GM12878 (cell line): ENCODE measurements around the gene HPSE2. TPM values are rescaled to one million over a fixed set of nuclear protein-coding genes. Genes with fewer than 3 reads are reported as not detected.

ENCODE experiments used
- ATAC-seq: fragments of 200-7000 bp; cut with Tn5 transposase; 3 replicates; pipeline ENCODE4 v1.9.1; 2020; ENCODE audit warnings: mild to moderate bottlenecking, moderate library complexity
- BruUV-seq: library from RNA; stranded (reverse); fragments of 400-500 nt; replicated peaks from 2 replicates; lab custom pipeline; 2021; lab: Mats Ljungman, UMichigan
- CTCF ChIA-PET: fragments of 300-600 bp; sonication (Branson Sonifier 250); formaldehyde crosslinking; extraction: SDS; loops from one replicate; lab custom pipeline; 2021; ENCODE audit warnings: inconsistent platforms; lab: Yijun Ruan, JAX
- POLR2A ChIA-PET: fragments of 350-600 bp; formaldehyde crosslinking; extraction: SDS; loops from one replicate; lab custom pipeline; 2021; ENCODE audit warnings: inconsistent platforms; lab: Charles Lee
- RAD21 ChIA-PET: fragments of 300-600 bp; sonication (Branson Sonifier 250); formaldehyde crosslinking; loops from one replicate; lab custom pipeline; 2023; ENCODE audit warnings: antibody characterized with exemption; ENCODE audit not compliant: unreplicated experiment; lab: Charles Lee
- SMC1A ChIA-PET: fragments of 300-600 bp; sonication (Branson Sonifier 250); formaldehyde crosslinking; loops from one replicate; lab custom pipeline; 2023; ENCODE audit not compliant: unreplicated experiment, uncharacterized antibody; lab: Charles Lee
- DNase-seq: peaks from one replicate; pipeline ENCODE4 v3.0.0-alpha.2; 2011; ENCODE audit warnings: low read depth, low spot score
- FAIRE-seq: peaks from 3 replicates; lab custom pipeline; 2011; peaks lifted over from hg19 to GRCh38; lab: Jason Lieb, UNC
- H2AFZ ChIP-seq: 2 replicates; pipeline ENCODE4 v1.6.0; 2011; ENCODE audit warnings: low read depth, low read length, control low read depth; ENCODE audit not compliant: control insufficient read depth
- H3K27ac ChIP-seq: 2 replicates; pipeline ENCODE4 v1.5.1; 2011; ENCODE audit warnings: control low read depth; ENCODE audit not compliant: control insufficient read depth, insufficient read depth
- H3K27me3 ChIP-seq, 2 experiments: replicated peaks in 1 of 2; 2 replicates each; pipeline versions ENCODE4 v1.6.0 to v1.6.1; 2011; ENCODE audit warnings: low read length in 1 of 2; ENCODE audit not compliant: control insufficient read depth in 2 of 2, insufficient read depth in 2 of 2
- H3K36me3 ChIP-seq, 2 experiments: 2 replicates each; pipeline ENCODE4 v1.5.1; 2011; ENCODE audit warnings: low read length in 1 of 2; ENCODE audit not compliant: control insufficient read depth in 2 of 2, insufficient read depth in 2 of 2
- H3K4me1 ChIP-seq: 2 replicates; pipeline ENCODE4 v1.6.1; 2011; ENCODE audit warnings: mild to moderate bottlenecking, low read length, moderate library complexity, mixed read lengths; ENCODE audit not compliant: control insufficient read depth, insufficient read depth
- H3K4me2 ChIP-seq: 2 replicates; pipeline ENCODE4 v1.6.0; 2011; ENCODE audit warnings: control low read depth; ENCODE audit not compliant: control insufficient read depth, insufficient read depth
- H3K4me3 ChIP-seq: fragments of 200-600 bp; sonication (generic); 2 replicates; pipeline ENCODE4 v1.5.1; 2016
- H3K79me2 ChIP-seq: 2 replicates; pipeline ENCODE4 v1.6.0; 2011; ENCODE audit warnings: low read length; ENCODE audit not compliant: control insufficient read depth, insufficient read depth
- H3K9ac ChIP-seq: 2 replicates; pipeline ENCODE4 v1.8.0; 2011; ENCODE audit warnings: low read length, control low read depth, mixed read lengths; ENCODE audit not compliant: control insufficient read depth, insufficient read depth
- H3K9me3 ChIP-seq: replicated peaks from 3 replicates; pipeline ENCODE4 v1.5.1; 2011; ENCODE audit warnings: mild to moderate bottlenecking, low read length; ENCODE audit not compliant: control insufficient read depth, insufficient read depth
- H4K20me1 ChIP-seq: 2 replicates; pipeline ENCODE4 v1.6.0; 2011; ENCODE audit not compliant: control insufficient read depth, insufficient read depth
- BACH1 ChIP-seq: fragments of 450-650 bp; IDR thresholded peaks from 2 replicates; pipeline ENCODE4 v1.6.1; 2017; ENCODE audit warnings: mild to moderate bottlenecking, borderline replicate concordance
- BCL11A ChIP-seq: IDR thresholded peaks from 2 replicates; pipeline ENCODE4 v1.6.1; 2011; ENCODE audit warnings: low read depth, low read length
- CBX3 ChIP-seq: fragments of 200-600 bp; sonication (generic); IDR thresholded peaks from 2 replicates; pipeline ENCODE4 v1.6.1; 2016; ENCODE audit warnings: low read depth, borderline replicate concordance
- MTA2 ChIP-seq: fragments of 450-650 bp; IDR thresholded peaks from 2 replicates; pipeline ENCODE4 v1.6.1; 2016; ENCODE audit warnings: low read depth, mild to moderate bottlenecking, moderate library complexity
- NFYA ChIP-seq: IDR thresholded peaks from 2 replicates; pipeline ENCODE4 v1.6.1; 2011; ENCODE audit warnings: low read depth, mild to moderate bottlenecking, low read length, improper control_type of control experiment, borderline replicate concordance
- NRF1 ChIP-seq: conservative IDR thresholded peaks from 2 replicates; pipeline ENCODE4 v1.6.1; 2011; ENCODE audit warnings: mild to moderate bottlenecking, low read depth, low read length, improper control_type of control experiment
- POLR2A ChIP-seq: IDR thresholded peaks from 2 replicates; pipeline ENCODE4 v1.6.1; 2011; ENCODE audit warnings: low read depth, mild to moderate bottlenecking, low read length
- RAD51 ChIP-seq: fragments of 450-650 bp; IDR thresholded peaks from 2 replicates; pipeline ENCODE4 v1.6.1; 2016; ENCODE audit warnings: moderate library complexity, mild to moderate bottlenecking, inconsistent platforms
- RB1 ChIP-seq: fragments of 450-650 bp; formaldehyde crosslinking; IDR thresholded peaks from 2 replicates; pipeline ENCODE4 v1.6.1; 2017; ENCODE audit warnings: mild to moderate bottlenecking, borderline replicate concordance
- RCOR1 ChIP-seq: conservative IDR thresholded peaks from 2 replicates; pipeline ENCODE4 v1.6.1; 2012; ENCODE audit warnings: low read depth, low read length, improper control_type of control experiment
- SIX5 ChIP-seq: IDR thresholded peaks from 2 replicates; pipeline ENCODE4 v1.6.1; 2011; ENCODE audit warnings: mild to moderate bottlenecking, low read depth, low read length, moderate library complexity; ENCODE audit not compliant: severe bottlenecking
- SMAD5 ChIP-seq: IDR thresholded peaks from 2 replicates; pipeline ENCODE4 v1.6.1; 2016; ENCODE audit warnings: antibody characterized with exemption, low read depth
- SMARCA5 ChIP-seq: fragments of 450-650 bp; IDR thresholded peaks from 2 replicates; pipeline ENCODE4 v1.6.1; 2017; ENCODE audit warnings: mild to moderate bottlenecking
- SUPT20H ChIP-seq: IDR thresholded peaks from 2 replicates; pipeline ENCODE4 v1.6.1; 2011; ENCODE audit warnings: low read depth, mild to moderate bottlenecking, low read length, moderate library complexity, borderline replicate concordance; ENCODE audit not compliant: control insufficient read depth
- in situ Hi-C: fragments of 300-500 bp; cut with MboI; formaldehyde crosslinking; loops from 9 replicates; pipeline ENCODE4 v1.14.3; 2018; ENCODE audit warnings: mixed read lengths
- intact Hi-C: fragments of 100-400 bp; cut with micrococcal nuclease; formaldehyde crosslinking; loops from one replicate; pipeline ENCODE4 v1.14.2; 2022; ENCODE audit not compliant: unreplicated experiment
- polyA plus RNA-seq, 11 experiments: library from polyadenylated mRNA; depleted of rRNA in 4 of 11; unstranded in 6 of 11; stranded (reverse) in 5 of 11; fragments of >200 nt; fragmentation: Nextera tagmentation in 4 of 11; fragmentation: Illumina TruSeq in 1 of 11; extraction: Ambion mirVana in 4 of 11; extraction: Trizol in 1 of 11; gene quantifications; 1 replicate in 1 of 11; 2 replicates in 10 of 11; pipeline versions ENCODE4 v1.2.1 to v1.2.3, GENCODE V29; 2011 to 2016; ENCODE audit warnings: inconsistent platforms in 2 of 11, missing spikeins in 2 of 11, low read depth in 1 of 11
- total RNA-seq, 4 experiments: library from RNA; depleted of rRNA in 3 of 4; stranded (reverse); fragments of >200 nt in 3 of 4; fragmentation: Illumina TruSeq in 1 of 4; extraction: Trizol in 1 of 4; gene quantifications; 2 replicates each; pipeline versions ENCODE4 v1.2.1 to v1.2.3, GENCODE V29; 2013 to 2021
- TF ChIP-seq, protein P1 (sequence below): fragments of 450-650 bp; IDR thresholded peaks from 2 replicates; pipeline ENCODE4 v1.6.1; 2016; ENCODE audit warnings: mild to moderate bottlenecking
- TF ChIP-seq, protein P2 (sequence below): IDR thresholded peaks from 2 replicates; pipeline ENCODE4 v1.6.1; 2011; ENCODE audit warnings: low read depth, low read length, improper control_type of control experiment, borderline replicate concordance
- TF ChIP-seq, protein P3 (sequence below): fragments of 450-650 bp; IDR thresholded peaks from 2 replicates; pipeline ENCODE4 v1.6.1; 2017; ENCODE audit warnings: borderline replicate concordance
- TF ChIP-seq, protein P4 (sequence below): fragments of 150-350 bp; IDR thresholded peaks from 2 replicates; pipeline ENCODE4 v1.6.1; 2016; ENCODE audit warnings: low read depth, low read length

The HPSE2 gene
- total and polyA plus RNA-seq, 10 of the 15 experiments (the other 5 are each of a cell fraction or from before 2014, with no cell fraction given): 0.06 TPM; not detected in 9

DNA sequence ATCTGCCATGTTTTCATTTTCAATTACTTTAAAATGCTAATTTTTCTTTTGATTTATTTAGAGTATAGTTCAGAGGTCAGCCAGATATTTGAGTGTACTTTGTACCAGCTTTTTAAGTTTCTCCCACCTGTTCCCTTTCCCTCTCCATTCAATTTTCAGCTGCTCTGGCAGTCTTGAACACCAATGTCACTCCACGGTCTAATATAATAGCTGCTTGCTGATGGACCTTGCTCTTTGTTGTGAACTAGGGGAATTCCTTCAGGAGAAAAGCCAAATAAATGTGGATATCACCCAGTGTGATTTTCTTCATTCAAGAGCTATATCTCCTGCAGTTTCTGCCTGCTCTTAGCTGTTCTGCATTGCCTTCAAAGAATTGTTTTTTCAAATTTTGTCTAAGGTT lies 785.0 kb downstream of the HPSE2 start (continued):
- TF ChIP-seq, protein P1, sequence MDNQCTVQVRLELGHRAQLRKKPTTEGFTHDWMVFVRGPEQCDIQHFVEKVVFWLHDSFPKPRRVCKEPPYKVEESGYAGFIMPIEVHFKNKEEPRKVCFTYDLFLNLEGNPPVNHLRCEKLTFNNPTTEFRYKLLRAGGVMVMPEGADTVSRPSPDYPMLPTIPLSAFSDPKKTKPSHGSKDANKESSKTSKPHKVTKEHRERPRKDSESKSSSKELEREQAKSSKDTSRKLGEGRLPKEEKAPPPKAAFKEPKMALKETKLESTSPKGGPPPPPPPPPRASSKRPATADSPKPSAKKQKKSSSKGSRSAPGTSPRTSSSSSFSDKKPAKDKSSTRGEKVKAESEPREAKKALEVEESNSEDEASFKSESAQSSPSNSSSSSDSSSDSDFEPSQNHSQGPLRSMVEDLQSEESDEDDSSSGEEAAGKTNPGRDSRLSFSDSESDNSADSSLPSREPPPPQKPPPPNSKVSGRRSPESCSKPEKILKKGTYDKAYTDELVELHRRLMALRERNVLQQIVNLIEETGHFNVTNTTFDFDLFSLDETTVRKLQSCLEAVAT: no peak
- TF ChIP-seq RB1: no peak
- TF ChIP-seq CBX3: no peak
- TF ChIP-seq RAD51: no peak
- TF ChIP-seq, protein P2, sequence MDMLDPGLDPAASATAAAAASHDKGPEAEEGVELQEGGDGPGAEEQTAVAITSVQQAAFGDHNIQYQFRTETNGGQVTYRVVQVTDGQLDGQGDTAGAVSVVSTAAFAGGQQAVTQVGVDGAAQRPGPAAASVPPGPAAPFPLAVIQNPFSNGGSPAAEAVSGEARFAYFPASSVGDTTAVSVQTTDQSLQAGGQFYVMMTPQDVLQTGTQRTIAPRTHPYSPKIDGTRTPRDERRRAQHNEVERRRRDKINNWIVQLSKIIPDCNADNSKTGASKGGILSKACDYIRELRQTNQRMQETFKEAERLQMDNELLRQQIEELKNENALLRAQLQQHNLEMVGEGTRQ: no peak
- TF ChIP-seq SMAD5: no peak
- TF ChIP-seq BCL11A: no peak
- no peak for TF ChIP-seq MTA2
- TF ChIP-seq BACH1: no peak

DNA sequence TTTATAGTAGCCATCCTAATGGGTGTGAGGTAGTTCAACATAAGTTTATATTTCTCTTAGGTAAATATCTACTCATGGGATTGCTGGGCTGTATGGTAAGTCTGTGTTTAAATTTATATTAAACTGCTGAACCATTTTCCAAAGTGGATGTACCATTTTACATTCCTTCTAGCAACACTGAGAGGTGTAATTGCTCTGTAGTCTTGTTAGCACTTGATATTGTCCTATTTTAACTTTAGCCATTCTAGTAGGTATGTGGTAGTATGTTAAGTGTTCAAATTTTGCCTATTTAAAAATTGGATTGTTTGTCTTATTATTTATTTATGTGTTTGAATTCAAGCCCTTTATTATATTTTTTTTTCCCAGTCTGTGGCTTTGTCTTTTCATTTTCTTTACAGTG lies 786.4 kb downstream of the HPSE2 start:
- no peak overlapping the region for H3K4me3 ChIP-seq
- POLR2A ChIA-PET: no interaction called here
- TF ChIP-seq NFYA: no peak
- TF ChIP-seq SUPT20H: no peak
- TF ChIP-seq SMARCA5: no peak
- no peak for TF ChIP-seq RCOR1
- TF ChIP-seq, protein P3, sequence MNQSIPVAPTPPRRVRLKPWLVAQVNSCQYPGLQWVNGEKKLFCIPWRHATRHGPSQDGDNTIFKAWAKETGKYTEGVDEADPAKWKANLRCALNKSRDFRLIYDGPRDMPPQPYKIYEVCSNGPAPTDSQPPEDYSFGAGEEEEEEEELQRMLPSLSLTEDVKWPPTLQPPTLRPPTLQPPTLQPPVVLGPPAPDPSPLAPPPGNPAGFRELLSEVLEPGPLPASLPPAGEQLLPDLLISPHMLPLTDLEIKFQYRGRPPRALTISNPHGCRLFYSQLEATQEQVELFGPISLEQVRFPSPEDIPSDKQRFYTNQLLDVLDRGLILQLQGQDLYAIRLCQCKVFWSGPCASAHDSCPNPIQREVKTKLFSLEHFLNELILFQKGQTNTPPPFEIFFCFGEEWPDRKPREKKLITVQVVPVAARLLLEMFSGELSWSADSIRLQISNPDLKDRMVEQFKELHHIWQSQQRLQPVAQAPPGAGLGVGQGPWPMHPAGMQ: no peak
- no peak for TF ChIP-seq CBX3
- TF ChIP-seq NRF1: no peak
- no peak for TF ChIP-seq SIX5
- TF ChIP-seq POLR2A: no peak
- TF ChIP-seq, protein P4, sequence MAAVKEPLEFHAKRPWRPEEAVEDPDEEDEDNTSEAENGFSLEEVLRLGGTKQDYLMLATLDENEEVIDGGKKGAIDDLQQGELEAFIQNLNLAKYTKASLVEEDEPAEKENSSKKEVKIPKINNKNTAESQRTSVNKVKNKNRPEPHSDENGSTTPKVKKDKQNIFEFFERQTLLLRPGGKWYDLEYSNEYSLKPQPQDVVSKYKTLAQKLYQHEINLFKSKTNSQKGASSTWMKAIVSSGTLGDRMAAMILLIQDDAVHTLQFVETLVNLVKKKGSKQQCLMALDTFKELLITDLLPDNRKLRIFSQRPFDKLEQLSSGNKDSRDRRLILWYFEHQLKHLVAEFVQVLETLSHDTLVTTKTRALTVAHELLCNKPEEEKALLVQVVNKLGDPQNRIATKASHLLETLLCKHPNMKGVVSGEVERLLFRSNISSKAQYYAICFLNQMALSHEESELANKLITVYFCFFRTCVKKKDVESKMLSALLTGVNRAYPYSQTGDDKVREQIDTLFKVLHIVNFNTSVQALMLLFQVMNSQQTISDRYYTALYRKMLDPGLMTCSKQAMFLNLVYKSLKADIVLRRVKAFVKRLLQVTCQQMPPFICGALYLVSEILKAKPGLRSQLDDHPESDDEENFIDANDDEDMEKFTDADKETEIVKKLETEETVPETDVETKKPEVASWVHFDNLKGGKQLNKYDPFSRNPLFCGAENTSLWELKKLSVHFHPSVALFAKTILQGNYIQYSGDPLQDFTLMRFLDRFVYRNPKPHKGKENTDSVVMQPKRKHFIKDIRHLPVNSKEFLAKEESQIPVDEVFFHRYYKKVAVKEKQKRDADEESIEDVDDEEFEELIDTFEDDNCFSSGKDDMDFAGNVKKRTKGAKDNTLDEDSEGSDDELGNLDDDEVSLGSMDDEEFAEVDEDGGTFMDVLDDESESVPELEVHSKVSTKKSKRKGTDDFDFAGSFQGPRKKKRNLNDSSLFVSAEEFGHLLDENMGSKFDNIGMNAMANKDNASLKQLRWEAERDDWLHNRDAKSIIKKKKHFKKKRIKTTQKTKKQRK: no peak
- H3K4me1 ChIP-seq: peaks cover 15% of the 10 kb centered on the region
- no peaks in the 10 kb centered on the region for H3K27me3 ChIP-seq
- RAD21 ChIA-PET: no interaction called here
- H3K79me2 ChIP-seq: peaks cover 28% of the 10 kb centered on the region
- BruUV-seq: no TSS peak
- H4K20me1 ChIP-seq: no peaks in the 10 kb centered on the region
- intact Hi-C loops: no loop called here
- no peak for DNase-seq
- no peak overlapping the region for H3K4me2 ChIP-seq
- H3K36me3 ChIP-seq: peaks cover 2 to 3% of the 10 kb centered on the region in 2 experiments; a peak in 2 of 4 replicates
- H2AFZ ChIP-seq: no peak overlapping the region
- in situ Hi-C loops: no loop called here
- no peaks in the 10 kb centered on the region for H3K9me3 ChIP-seq
- H3K9ac ChIP-seq: no peak overlapping the region
- SMC1A ChIA-PET: no interaction called here
- no peak for ATAC-seq
- CTCF ChIA-PET: interaction anchor here (1.3 kb wide), 1 partner anchor 12 kb away, joined by 3 read pairs; no protein-coding TSS in a partner anchor
- no peak overlapping the region for H3K27ac ChIP-seq
- no peak for FAIRE-seq
